NCI-H1092 treated with DMSO at 0.1 percent for 48 hours (cell line): ENCODE measurements around the gene CELF2.
"Not testable (repeated sequence)": the region's sequence is repeated elsewhere in the genome, so short reads cannot be mapped to it uniquely, and the experiment has no call there.

Experiments
- DNase-seq: peaks from one replicate; lab custom pipeline; 2025; lab: John Stamatoyannopoulos, UW

The CELF2 gene

GRCh38 chr10:11096422-11096821, 78.8 kb downstream of the CELF2 start:
- no peak for DNase-seq

- DNase-seq, result no peak
Observed at GRCh38 chr10:11097686-11098085, 80.0 kb downstream of the CELF2 start.

GRCh38 chr10:11098666-11099065, 81.0 kb downstream of the CELF2 start:
- DNase-seq, result no peak

DNA sequence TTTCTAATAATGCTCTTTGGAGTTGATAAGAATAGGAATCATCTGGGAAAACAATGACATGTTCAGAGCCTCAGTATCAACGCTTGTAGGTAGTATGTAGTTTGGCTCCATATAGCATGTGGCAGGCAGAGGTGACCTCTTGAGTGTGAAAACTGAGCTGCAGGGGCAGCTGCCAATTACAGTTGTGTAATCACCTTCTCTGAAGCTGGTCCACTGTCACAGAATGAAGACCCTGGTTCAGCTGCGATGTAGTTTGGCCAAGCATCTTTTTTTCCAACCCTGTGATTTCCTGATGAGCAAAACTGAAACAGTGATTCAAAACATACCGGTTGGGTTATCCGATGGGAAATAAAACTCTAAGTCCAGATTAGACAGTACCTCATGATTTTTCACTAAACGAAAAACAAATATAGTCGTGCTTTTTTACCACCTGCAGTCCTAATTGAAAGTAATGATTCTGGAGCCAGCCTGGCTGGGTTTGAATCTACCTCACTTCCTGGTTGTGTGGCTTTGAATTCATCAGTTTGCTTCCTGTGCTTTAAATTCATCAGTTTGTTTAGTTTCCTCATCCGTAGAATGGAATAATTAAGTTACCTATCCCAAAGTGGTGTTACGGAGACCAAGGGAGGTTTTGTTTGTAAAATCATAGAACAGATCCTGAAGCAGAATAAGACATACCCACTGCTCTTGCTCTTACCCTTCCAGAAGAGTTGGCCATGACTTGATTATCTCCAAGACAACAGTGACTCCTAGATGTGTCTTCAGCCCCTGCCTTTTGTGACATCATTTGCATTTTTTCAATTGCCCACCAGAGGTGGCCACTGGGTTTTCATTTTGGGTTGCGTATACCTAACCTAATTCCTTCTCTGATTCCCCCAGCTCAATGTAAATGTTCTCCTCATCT, 87.4 kb downstream of the CELF2 start:
- no peak for DNase-seq

- DNase-seq, result no peak
Observed at GRCh38 chr10:11105676-11106004, 88.0 kb downstream of the CELF2 start.

DNA sequence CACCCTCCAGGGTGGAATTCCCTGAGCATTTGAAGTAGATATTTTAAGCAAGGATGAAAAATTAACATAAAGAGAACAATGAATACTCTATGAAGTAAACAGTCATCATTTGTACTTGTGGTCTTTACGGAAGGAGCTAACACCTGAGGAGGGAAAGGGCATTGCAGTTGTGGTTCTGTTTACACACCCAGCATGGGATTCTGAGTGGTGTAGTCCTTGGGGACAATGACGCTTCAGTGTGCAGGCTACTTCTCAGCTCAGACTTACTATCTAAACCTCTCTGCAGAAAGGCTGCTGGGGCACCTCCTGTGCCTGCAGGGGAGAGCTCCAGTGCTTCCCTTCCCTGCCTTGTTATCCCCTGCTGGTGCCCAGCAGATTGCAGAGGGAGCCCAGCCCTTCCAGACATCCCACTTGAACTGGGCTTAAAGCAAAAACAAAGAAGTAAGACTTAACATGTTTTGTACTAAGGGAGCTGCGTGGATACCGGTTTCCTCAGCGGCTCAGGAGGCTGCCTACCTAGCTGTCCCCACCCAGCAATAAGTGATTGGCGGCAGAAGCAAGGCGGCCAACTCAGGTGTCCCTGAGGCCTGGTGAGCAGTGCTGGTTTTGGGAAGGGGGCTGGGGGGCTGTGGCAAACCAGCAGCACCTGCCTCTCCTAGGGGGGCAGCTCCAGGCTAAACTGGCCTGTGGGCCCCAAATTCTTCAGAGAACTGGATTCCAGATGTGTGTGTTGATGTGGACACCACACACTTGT, 89.1 kb downstream of the CELF2 start:
- no peak for DNase-seq

- DNase-seq, result no peak
Observed at GRCh38 chr10:11107948-11108347, 90.3 kb downstream of the CELF2 start.

DNA sequence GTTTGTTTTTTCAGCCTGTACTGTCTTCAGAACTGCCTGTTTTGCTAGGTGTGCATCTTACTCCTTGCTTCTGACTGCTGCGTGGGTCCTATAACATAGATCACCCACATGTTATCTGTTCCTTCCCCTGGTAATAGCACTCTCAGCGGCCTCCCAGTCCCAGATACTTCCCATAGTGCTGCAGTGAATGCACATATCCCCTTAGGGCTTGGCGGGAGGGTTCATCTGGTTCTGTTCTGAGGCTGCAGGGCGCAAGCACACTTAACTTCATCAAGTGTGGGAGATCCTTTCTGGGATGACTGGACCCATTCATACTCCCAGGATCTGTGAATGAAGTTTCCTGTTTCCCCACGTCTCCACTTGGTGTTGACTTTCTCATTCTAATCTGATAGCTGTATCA, 90.7 kb downstream of the CELF2 start:
- no peak for DNase-seq

DNA sequence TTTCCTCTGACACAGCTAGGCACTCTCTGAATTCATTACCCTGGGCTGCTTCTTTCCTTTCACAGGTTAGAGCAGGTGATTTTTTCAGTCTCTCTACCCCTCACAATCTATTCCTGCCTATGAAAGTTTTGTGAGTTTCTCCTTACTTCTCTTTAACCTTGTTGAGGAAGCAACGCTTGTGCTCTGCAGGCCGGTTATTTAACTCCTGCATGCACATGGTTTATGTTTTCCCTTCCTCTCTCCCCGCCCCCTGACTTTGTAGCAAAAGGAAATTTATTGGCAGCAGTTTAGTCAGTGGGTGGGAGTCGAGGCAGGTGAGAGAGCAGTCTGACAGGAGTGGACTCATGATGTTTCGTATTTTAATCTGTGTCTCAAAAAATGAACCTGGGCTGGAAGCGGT, 91.9 kb downstream of the CELF2 start:
- DNase-seq, result no peak

GRCh38 chr10:11110539-11110938, 92.9 kb downstream of the CELF2 start:
- DNase-seq, result no peak

DNA sequence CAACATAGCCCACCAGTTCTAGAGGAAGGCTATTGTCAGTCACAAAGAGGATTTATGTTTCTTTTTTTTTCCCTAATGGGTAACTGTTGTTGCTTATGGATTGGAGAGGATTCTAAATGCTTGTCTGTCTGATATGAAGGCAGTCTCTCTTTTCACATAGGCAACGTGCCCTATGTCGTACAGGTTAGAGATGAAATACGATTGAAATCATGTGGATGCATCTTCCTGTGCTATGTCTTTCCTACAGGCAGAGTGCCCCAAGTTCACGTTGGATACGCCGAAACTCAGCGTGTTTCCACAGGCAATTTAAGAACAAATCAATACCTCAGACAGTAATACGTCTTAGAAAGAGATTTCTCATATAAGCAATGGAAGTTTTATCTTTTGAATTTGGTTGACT, 93.8 kb downstream of the CELF2 start:
- DNase-seq, result no peak

DNA sequence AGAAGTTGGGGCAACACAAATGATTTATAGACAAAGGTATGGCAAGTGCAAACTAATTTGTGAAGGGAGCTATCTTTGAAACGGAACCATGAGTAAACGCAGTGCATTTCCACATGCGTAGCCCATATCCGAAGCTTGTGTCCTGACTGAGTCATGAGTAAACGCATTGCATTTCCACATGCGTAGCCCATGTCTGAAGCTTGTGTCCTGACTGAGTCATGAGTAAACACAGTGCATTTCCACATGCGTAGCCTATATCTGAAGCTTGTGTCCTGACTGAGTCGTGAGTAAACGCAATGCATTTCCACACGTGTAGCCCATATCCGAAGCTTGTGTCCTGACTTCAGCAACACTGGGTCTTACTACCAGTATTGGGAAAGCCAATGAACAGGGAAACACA, 95.0 kb downstream of the CELF2 start:
- no peak for DNase-seq

GRCh38 chr10:11113156-11113555, 95.5 kb downstream of the CELF2 start:
- no peak for DNase-seq

GRCh38 chr10:11114269-11114668, 96.6 kb downstream of the CELF2 start:
- DNase-seq, result no peak

- DNase-seq, result no peak
Observed at GRCh38 chr10:11115337-11115736, 97.7 kb downstream of the CELF2 start.

DNA sequence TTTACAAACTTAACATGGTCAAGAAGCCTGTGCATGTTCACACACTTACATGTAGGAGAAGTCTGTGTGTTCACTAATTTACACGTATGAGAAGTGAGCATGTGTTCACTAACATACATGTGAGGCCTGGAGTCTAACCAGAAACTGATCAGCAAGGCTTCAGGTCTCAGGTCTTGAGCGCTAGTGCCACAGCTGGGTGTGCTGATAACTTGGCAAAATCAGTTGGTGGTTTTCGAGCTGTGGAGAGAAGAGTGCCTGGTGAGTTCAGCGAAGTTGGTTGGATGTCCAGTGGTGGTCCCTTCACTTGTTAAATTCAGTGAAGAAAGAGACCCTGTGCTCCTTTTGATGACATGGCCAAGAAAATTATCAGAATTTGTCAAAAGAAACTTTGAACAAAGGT, 98.7 kb downstream of the CELF2 start:
- no peak for DNase-seq

GRCh38 chr10:11116817-11117216, 99.1 kb downstream of the CELF2 start:
- DNase-seq, result no peak

- DNase-seq, result no peak
Observed at GRCh38 chr10:11118686-11119085, 101.0 kb downstream of the CELF2 start.

- no peak for DNase-seq
Observed at GRCh38 chr10:11119843-11120242, 102.2 kb downstream of the CELF2 start.

DNA sequence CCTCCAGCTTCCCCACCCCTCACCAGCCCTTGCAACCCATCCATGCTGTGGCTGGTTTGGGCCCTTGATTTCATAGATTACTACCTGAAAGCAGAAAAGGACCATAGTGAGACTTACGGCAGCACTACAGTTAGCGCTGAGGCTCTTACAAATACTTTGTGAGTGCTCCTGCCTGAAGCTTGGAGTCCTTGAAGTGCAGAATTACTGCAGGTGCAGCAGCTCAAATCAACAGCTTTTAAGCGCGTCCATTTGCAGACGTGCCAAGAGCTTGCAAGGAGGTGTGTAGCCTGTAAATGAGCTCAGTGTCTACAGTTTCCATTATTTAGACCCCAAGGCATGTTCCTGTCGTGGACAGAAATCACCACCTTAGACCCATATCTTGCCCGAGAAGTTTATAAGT, 103.0 kb downstream of the CELF2 start:
- DNase-seq, result no peak

- not testable (repeated sequence) for DNase-seq
Observed at GRCh38 chr10:11123892-11124291, 106.2 kb downstream of the CELF2 start.

GRCh38 chr10:11125004-11125403, 107.3 kb downstream of the CELF2 start:
- no peak for DNase-seq

GRCh38 chr10:11127017-11127416, 109.3 kb downstream of the CELF2 start:
- DNase-seq, result not testable (repeated sequence)
